Activated CD4-positive, alpha-beta T cell treated with anti-CD3 and anti-CD28 coated beads, Interleukin-2, Interleukin-4, amounts not matched to agents 100 ng/mL and 50 ng/mL, durations not matched to agents 16 hours and 8 hours (primary cell): ENCODE results near the gene DDX21.
A peak's percentile ranks its signal among the peaks of the same experiment; 100 is the strongest.
"Not testable (repeated sequence)": the region's sequence is repeated elsewhere in the genome, so short reads cannot be mapped to it uniquely, and the experiment has no call there.

Experiments used
- DNase-seq: peaks from one replicate; pipeline ENCODE4 v3.0.0-alpha.2; 2020; ENCODE audit warnings: low spot score

Gene DDX21

DNA sequence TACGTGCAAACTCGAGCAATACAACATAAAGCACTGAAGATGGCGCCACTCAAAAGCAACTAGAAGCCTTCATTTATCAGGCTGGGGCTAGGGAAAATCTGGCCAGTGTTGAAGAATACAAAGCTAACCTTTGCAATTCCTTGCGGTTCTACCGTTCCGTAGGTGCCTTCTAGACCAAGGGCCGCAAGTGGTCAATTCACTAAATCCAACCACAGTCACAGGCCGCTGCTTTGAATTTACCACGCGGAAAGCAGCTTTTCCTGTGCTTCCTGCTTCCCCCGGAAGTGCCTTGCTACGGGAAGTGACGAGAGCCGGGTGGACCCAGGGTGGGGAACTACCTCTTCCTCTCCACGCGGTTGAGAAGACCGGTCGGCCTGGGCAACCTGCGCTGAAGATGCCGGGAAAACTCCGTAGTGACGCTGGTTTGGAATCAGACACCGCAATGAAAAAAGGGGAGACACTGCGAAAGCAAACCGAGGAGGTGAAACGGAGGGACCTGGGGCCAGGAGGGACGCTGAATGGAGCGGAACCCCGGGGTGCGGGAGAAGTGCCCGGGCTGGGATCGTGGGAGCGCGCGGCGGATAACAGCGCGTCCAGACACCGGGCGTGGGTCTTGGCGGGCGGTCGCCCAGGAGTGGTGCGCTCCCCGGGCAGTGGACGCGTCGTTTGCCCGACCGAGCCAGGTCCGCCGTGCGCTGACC lies at the start of gene DDX21:
DDX21 (plus strand) TSS at position 339 of the 701 bp plus-strand sequence; CDS start at position 395, 56 bp downstream.
- DNase-seq: peak; percentile 93

DNA sequence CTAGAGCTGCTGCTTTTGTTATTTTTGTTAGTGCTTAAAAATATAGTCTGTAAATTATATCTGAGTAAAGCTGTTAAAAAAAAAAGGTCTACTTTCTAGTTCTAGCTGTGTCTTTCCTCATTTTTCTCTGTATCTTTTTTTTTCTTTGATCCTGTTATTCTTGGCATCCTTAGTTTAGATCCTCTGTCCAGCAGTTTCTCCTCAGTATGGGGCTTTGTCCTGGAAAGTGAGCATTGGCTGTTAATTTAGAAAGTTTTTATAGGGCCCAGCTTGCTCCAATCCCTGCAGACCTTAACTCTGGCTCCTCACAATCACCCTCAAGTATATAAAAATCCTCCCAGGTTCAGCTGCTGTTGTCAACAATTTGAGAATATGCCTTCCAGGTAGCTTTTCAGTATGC lies 31.4 kb upstream of the DDX21 start:
- DNase-seq: no peak

GRCh38 chr10:68925489-68925888 lies 30.5 kb upstream of the DDX21 start:
- DNase-seq: no peak

- not testable (repeated sequence) for DNase-seq
Observed at GRCh38 chr10:68929157-68929556, 26.8 kb upstream of the DDX21 start.

DNA sequence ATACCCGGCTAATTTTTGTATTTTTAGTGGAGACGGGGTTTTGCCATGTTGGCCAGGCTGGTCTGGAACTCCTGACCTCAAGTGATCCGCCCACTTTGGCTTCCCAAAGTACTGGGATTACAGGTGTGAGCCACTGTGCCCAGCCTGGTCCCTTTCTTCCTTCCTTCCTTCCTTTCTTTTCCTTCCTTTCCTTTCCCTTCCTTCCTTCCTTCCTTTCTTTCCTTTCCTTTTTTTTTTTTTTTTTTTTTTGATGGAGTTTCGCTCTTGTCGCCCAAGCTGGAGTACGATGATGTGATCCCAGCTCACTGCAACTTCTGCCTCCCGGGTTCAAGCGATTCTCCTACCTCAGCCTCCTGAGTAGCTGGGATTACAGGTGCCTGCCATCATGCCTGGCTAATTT lies 26.1 kb upstream of the DDX21 start:
- DNase-seq: not testable (repeated sequence)

- DNase-seq: not testable (repeated sequence)
Observed at GRCh38 chr10:68932860-68933259, 23.1 kb upstream of the DDX21 start.

GRCh38 chr10:68934994-68935393 lies 21.0 kb upstream of the DDX21 start:
- DNase-seq: peak; percentile 15

- DNase-seq: no peak
Observed at GRCh38 chr10:68938117-68938516, 17.9 kb upstream of the DDX21 start.

- DNase-seq: no peak
Observed at GRCh38 chr10:68938884-68939283, 17.1 kb upstream of the DDX21 start.

- not testable (repeated sequence) for DNase-seq
Observed at GRCh38 chr10:68940917-68941316, 15.1 kb upstream of the DDX21 start.

- DNase-seq: no peak
Observed at GRCh38 chr10:68950598-68950997, 5.4 kb upstream of the DDX21 start.

DNA sequence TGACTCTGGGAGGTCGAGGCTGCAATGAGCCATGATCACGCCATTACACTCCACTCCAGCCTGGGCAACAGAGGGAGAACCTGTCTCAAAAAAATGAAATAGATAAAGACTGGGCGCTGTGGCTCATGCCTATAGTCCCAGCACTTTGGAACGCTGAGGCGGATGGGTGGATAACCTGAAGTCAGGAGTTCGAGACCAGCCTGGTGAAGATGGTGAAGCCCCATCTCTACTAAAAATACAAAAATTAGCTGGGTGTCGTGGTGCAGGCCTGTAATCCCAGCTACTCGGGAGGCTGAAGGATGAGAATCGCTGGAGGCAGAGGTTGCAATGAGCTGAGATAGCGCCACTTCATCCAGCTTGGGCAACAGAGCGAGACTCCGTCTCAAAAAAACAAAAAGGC lies 1.1 kb upstream of the DDX21 start:
- no peak for DNase-seq

DNA sequence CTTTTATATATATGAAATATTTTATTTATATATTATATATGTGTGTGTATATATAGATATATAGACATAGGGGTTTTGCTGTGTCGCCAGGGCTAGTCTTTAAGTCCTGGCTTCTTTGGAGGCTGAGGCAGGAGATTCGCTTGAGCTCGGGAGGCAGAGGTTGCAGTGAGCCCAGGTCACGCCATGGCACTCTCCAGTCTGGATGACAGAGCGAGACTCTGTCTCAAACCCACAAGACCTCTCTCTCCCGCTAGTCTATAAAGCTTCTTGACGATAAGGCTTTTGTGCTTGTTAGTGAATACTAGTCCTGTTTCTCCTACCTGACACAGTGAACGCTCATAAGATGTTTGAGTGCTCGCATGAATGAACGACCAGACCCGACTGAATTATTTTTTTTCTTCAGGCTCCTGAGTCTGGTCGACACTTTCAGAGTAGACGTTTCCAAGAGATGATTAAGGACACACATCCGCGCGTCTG lies 577 bp upstream of the DDX21 start:
- DNase-seq: no peak

DNA sequence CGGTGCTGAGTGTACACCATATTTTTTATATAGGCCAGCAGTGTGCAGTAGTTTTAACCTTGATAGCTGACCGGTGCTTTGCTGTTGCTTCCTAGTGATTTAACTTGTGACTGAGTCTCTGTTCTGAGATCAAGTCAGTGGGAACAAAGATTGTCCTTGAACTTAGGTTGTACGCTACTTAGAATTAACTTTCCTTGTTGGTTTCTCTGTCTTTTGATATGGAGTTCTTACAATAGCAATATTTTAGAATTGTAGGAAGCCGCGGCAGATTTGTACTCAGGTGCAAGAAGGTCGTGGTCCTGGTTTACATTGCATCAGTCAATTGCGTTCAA lies 1.3 kb downstream of the DDX21 start:
- no peak for DNase-seq

DNA sequence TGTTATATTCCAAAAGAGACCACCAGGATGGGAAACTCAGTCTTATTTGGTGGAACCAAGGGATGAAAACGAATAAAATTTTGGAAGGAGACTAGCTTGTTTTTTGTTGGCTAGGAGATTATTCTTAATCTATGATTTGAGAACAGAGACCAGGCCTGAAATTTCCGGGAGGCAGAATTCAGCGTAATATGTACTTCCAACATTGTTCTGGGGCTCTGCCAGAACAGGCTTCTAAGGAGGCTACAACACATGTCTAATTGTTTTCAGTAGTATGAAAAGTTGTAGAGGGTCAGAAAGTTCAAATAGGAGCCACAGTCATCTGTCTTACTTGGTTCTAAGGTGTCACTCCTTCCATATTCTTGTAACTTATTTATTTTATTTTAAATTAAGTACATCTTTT lies 1.7 kb downstream of the DDX21 start:
- DNase-seq: no peak

GRCh38 chr10:68959695-68960527 lies 3.9 kb downstream of the DDX21 start:
- no peak for DNase-seq

DNA sequence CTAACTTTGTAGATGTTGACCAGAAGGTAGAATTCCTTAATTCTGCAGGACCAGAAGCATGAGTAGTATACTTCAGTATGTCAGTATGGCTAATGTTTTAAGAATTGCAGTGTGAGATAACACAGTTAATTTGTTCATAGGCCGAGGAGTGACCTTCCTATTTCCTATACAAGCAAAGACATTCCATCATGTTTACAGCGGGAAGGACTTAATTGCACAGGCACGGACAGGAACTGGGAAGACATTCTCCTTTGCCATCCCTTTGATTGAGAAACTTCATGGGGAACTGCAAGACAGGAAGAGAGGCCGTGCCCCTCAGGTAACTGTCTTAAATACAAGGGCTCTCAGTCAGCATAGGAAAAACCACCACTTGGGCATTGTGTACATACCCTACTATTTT lies 7.2 kb downstream of the DDX21 start:
- no peak for DNase-seq

- no peak for DNase-seq
Observed at GRCh38 chr10:68973975-68974374, 18.0 kb downstream of the DDX21 start.

DNA sequence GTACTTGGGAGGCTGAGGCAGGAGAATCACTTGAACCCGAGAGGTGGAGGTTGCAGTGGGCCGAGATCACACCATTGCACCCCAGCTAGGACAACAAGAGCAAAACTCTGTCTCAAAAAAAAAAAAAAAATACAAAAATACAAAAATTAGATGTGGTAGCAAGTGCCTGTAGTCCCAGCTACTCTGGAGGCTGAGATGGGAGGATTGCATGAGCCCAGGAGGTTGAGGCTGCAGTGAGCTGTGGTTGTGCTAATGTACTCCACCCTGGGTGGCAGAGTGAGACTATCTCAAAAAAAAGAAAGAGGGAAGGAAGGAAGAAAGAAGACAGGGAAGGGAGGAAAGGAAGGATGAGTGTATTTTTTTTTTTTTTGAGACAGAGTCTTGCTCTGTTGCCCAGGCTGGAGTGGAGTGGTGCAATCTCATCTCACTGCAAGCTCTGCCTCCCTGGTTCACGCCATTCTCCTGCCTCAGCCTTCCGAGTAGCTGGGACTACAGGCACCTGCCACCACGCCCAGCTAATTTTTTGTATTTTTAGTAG lies 20.0 kb downstream of the DDX21 start:
- not testable (repeated sequence) for DNase-seq

DNA sequence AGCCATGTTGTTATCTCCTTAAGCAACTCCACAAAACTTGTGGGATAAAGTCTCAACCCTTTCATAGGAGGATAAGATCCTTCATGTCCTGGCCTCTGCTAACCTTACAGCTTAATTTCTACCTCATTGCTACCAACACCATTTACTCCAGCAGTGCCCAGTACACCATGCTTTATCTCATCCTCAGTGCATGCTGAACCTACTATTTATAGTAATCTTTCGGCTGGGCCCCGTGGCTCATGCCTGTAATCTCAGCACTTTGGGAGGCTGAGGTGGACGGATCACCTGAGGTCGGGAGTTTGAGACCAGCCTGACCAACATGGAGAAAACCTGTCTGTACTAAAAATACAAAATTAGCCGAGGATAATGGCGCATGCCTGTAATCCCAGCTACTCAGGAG lies 23.8 kb downstream of the DDX21 start:
- DNase-seq: not testable (repeated sequence)

- no peak for DNase-seq
Observed at GRCh38 chr10:68981074-68981473, 25.1 kb downstream of the DDX21 start.

DNA sequence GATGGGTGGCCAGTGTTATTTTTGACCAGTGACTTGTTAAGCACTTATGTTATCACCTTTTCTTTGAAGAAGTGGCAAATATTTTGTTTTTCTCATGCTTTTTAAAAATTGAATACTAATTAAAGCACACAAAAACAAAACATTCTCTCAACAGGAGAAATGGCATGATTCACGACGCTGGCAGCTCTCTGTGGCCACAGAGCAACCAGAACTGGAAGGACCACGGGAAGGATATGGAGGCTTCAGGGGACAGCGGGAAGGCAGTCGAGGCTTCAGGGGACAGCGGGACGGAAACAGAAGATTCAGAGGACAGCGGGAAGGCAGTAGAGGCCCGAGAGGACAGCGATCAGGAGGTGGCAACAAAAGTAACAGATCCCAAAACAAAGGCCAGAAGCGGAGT lies 26.4 kb downstream of the DDX21 start:
- no peak for DNase-seq

DNA sequence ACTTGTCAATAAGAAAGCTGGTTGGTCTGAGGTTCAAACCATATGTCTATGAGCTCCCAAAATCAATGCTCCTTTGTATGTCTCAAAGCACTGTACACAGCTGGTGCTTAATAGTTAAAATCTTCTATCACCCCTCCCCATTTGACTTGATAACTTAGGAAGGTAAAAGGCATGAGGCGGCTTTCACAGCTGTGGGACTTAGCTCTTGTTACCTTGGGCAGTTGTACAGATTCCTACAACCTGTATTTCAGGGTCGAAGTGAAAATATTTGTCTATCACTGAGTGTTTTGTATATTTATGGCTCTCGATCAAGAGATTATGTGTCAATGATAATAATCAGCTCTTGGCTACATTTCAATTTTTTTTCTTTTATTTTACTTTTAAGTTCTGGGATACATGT lies 31.6 kb downstream of the DDX21 start:
- DNase-seq: no peak
